Right lung (tissue), 5 donors: ENCODE data around the gene KRT38. TPM values are rescaled to one million over a fixed set of nuclear protein-coding genes. Genes with fewer than 3 reads are reported as not detected.
"Not testable (repeated sequence)": the region's sequence is repeated elsewhere in the genome, so short reads cannot be mapped to it uniquely, and the experiment has no call there.

Experiments
- DNase-seq, 2 donors: peaks; one replicate each; pipeline ENCODE4 v3.0.0-alpha.2; 2013
- polyA plus RNA-seq, 5 donors: library from polyadenylated mRNA; unstranded; fragments of 120-200 nt; gene quantifications; one replicate each; pipeline versions ENCODE4 v1.2.1 to v1.2.3, GENCODE V29; 2013; ENCODE audit warnings: inconsistent platforms in 1 of 5, low replicate concordance in 1 of 5; ENCODE audit not compliant: insufficient read length in 5 of 5, insufficient read depth in 1 of 5

The KRT38 gene
- polyA plus RNA-seq, 5 donors = not detected

- DNase-seq = not testable (repeated sequence)
These were observed 45.7 kb downstream of the KRT38 start for GRCh38 chr17:41395044-41395443.

GRCh38 chr17:41394254-41394996, 46.4 kb downstream of the KRT38 start:
- no peak for DNase-seq

- no peak for DNase-seq
These were observed 47.0 kb downstream of the KRT38 start for GRCh38 chr17:41393826-41394225.

- DNase-seq = no peak
These were observed 47.5 kb downstream of the KRT38 start for GRCh38 chr17:41393294-41393693.

- no peak for DNase-seq
These were observed 48.5 kb downstream of the KRT38 start for GRCh38 chr17:41392278-41392677.

DNA sequence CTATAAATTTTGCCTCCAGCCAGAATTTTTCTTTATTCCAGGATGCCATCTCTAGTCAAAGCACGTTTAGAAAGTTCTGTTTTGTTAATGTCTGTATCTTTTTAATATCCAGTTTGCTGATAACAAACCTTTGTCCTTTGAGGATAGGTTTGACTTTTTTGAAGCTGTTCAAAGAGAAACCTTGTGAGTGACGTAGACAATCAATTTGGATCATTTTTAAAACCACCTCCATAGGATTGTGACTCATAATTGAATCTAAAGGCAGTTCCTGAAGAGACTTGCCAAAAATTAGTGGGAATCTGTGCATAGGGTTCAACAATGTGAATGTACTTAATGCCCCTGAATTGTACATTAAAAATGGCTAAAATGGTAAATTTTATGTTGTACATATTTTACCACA, 49.2 kb downstream of the KRT38 start:
- DNase-seq = no peak

DNA sequence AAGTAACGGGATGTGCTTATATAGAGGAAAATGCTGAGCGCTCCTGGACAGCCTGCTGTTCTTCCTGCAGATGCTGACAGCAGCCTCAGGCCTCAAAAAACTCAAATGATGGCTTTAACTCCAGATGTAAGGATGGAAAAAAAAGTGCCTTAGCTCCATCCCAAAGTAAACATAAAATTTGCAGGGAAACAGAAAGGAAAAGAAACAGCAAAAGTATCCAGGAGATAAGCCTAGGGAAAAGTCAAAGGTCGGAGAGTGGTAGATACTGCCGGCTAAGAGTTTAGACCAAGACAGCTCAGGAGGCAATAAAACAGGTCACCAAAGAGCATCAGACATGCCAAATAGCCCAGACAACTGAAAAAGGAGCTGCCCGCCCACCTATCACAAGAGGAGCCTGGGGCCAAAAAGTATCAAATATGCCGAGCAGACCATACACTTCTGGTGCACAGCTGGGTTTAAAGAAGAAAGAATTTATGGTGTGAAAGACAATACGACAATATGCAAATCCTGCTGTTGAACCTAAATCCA, 50.3 kb downstream of the KRT38 start:
- no peak for DNase-seq

DNA sequence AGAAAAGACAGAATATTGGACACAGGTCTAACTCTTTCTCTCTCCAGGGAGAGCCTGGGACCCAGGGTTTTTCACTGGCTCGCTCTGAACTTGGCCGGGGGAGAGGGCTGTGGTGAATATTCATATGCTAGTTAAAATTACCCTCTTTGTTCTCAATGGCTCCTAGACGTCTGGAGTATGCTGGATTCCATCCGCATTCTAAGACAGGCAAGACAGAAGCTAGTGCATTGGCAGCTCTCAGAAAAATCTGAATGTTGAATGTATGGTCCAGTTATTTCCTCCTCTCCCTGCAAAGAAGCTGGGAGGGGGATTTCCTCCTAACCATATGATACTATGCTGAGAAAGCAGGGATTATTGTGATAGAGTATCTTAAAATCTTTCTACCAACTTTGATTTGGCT, 53.1 kb downstream of the KRT38 start:
- no peak for DNase-seq

DNA sequence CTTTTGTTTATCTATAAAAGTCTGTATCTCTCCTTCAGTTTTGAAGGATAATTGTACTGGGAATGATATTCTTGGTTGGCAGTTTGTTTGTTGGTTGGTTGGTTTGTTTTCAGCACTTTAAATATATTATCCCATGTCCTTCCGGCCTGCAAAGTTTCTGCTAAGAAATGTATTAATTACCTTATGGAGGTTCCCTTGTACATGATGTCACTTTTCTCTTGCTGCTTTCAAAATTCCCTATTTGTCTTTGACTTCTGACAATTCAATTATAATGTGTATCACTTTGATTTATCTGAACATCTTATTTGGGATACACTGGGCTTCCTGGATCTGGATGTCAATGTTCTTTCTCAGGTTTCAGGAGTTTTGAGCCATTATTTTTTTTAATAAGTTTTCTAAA, 54.6 kb downstream of the KRT38 start:
- DNase-seq = no peak

Other genes with a start within 250 kb of the KRT38 start
- not detected for gene KRTAP9-2, start 214.3 kb downstream of the KRT38 start, polyA plus RNA-seq
- gene KRTAP9-3, start 208.5 kb downstream of the KRT38 start, polyA plus RNA-seq = not detected
- not detected for gene KRTAP9-8, start 203.0 kb downstream of the KRT38 start, polyA plus RNA-seq
- not detected for gene KRTAP9-4, start 191.3 kb downstream of the KRT38 start, polyA plus RNA-seq
- not detected for gene KRTAP9-9, start 185.6 kb downstream of the KRT38 start, polyA plus RNA-seq
- gene KRTAP9-6, start 175.6 kb downstream of the KRT38 start, polyA plus RNA-seq = under 1 TPM; 0.13 to 0.25 (median 0.18) TPM
- not detected for gene KRTAP9-7, start 165.3 kb downstream of the KRT38 start, polyA plus RNA-seq
- not detected for gene KRTAP29-1, start 138.1 kb downstream of the KRT38 start, polyA plus RNA-seq
- not detected for gene KRTAP16-1, start 131.7 kb downstream of the KRT38 start, polyA plus RNA-seq
- not detected for gene KRTAP17-1, start 125.3 kb downstream of the KRT38 start, polyA plus RNA-seq
- gene KRT33A, start 90.2 kb downstream of the KRT38 start, polyA plus RNA-seq = not detected
- not detected for gene KRT33B, start 71.2 kb downstream of the KRT38 start, polyA plus RNA-seq
- not detected for gene KRT34, start 58.7 kb downstream of the KRT38 start, polyA plus RNA-seq
- under 1 TPM in 1 of 5 donors, not detected in 4; 0.32 TPM for gene KRT31, start 43.4 kb downstream of the KRT38 start, polyA plus RNA-seq
- gene KRT37, start 16.4 kb downstream of the KRT38 start, polyA plus RNA-seq = not detected
- not detected for gene KRT32, start 26.4 kb upstream of the KRT38 start, polyA plus RNA-seq
- not detected for gene KRT35, start 40.2 kb upstream of the KRT38 start, polyA plus RNA-seq
- not detected for gene KRT36, start 48.9 kb upstream of the KRT38 start, polyA plus RNA-seq
- gene KRT13, start 64.6 kb upstream of the KRT38 start, polyA plus RNA-seq = under 1 TPM; 0.19 to 0.58 (median 0.38) TPM
- gene KRT15, start 77.9 kb upstream of the KRT38 start, polyA plus RNA-seq = 1 to 10 TPM; 1.0 to 2.8 (median 2.3) TPM
- gene KRT19, start 87.3 kb upstream of the KRT38 start, polyA plus RNA-seq = 100 to 1,000 TPM in 4 of 5 donors, 10 to 100 TPM in 1; 91.6 to 190 (median 122) TPM
- not detected for gene KRT9, start 131.1 kb upstream of the KRT38 start, polyA plus RNA-seq
- 1 to 10 TPM in 2 of 5 donors, under 1 TPM in 3; 0.55 to 2.1 (median 0.87) TPM for gene KRT14, start 145.9 kb upstream of the KRT38 start, polyA plus RNA-seq
- gene KRT16, start 171.8 kb upstream of the KRT38 start, polyA plus RNA-seq = not detected
- 10 to 100 TPM in 2 of 5 donors, 1 to 10 TPM in 3; 2.6 to 12.1 (median 5.5) TPM for gene KRT17, start 183.6 kb upstream of the KRT38 start, polyA plus RNA-seq
- gene EIF1, start 247.9 kb upstream of the KRT38 start, polyA plus RNA-seq = 100 to 1,000 TPM; 648 to 772 (median 688) TPM